GM13976 (cell line): ENCODE measurements around the gene CD37.
A peak's percentile ranks its signal among the peaks of the same experiment; 100 is the strongest.

Source experiments
- DNase-seq: peaks from one replicate; pipeline ENCODE4 v3.0.0; 2012; ENCODE audit warnings: low spot score
- CTCF ChIP-seq: IDR thresholded peaks from 2 replicates; pipeline ENCODE4 v1.5.1; 2012; ENCODE audit warnings: borderline replicate concordance, mild to moderate bottlenecking; ENCODE audit not compliant: insufficient read depth; ENCODE audit errors: extremely low read depth, missing control alignments, control extremely low read depth
- in situ Hi-C: fragments of 300-500 bp; cut with MboI; formaldehyde crosslinking; loops from one replicate; pipeline ENCODE4 v1.12.0; 2022; ENCODE audit warnings: low sequenced_read_pairs, mixed read lengths, inconsistent platforms; ENCODE audit not compliant: unreplicated experiment

Gene CD37

GRCh38 chr19:49362048-49362928, 27.1 kb downstream of the CD37 start, which contains the start of gene TEAD2:
TEAD2 (minus strand) TSS chr19:49362416; CDS start chr19:49360075, 2,341 bp downstream.
- in situ Hi-C loops, result no loop called here
- DNase-seq, result no peak
- TF ChIP-seq CTCF, result no peak

DNA sequence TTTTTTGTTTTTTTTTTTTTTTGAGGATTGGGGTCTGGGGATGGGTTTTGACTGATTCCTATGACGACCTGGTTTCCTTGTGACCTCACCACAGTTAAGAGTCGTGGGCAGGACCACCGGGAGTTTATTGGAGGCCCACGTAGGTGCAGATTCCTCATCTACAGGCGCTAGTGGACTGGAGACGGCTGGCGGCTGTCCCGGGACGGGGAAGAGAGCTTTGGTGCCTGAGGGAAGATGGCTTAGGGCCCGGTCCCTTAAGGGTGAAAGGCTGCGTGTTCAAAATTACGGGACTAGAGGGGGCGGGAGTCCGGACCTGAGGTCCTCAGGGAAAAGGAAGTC, 27.7 kb downstream of the CD37 start:
- TF ChIP-seq CTCF, result no peak
- in situ Hi-C loops, result no loop called here
- no peak for DNase-seq

- no peak for TF ChIP-seq CTCF
- in situ Hi-C loops, result no loop called here
- DNase-seq, result peak; percentile 97
Observed at GRCh38 chr19:49363268-49364082, 28.3 kb downstream of the CD37 start, which contains the start of gene DKKL1. DKKL1 (plus strand) TSS chr19:49363877; CDS start chr19:49363999, 122 bp downstream.

DNA sequence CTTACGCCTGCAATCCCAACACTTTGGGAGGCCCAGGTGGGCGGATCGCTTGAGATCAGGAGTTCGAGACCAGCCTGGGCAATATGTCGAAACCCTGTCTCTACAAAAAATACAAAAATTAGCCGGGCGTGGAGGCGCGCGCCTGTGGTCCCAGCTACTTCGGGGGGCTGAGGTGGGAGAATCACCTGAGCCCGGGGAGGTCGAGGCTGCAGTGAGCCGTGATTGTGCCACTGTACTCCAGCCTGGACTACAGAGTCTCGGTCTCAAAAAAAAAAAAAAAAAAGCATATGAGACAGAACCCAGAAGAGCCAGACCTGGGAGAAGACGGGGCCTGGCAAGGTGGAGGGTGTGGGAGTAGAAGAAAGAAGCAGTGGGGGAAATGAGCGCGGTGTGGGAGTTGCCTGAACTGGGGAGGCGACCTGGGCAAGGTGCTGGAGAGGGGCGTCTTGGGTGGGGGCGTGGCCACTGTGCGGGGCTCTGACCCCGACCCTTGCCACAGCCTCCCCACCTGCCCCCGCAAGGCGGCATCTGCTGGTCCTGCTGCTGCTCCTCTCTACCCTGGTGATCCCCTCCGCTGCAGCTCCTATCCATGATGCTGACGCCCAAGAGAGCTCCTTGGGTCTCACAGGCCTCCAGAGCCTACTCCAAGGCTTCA, 29.0 kb downstream of the CD37 start:
- in situ Hi-C loops, result no loop called here
- TF ChIP-seq CTCF, result no peak
- no peak for DNase-seq

GRCh38 chr19:49366110-49366509, 30.9 kb downstream of the CD37 start:
- no peak for TF ChIP-seq CTCF
- no peak for DNase-seq
- in situ Hi-C loops, result no loop called here

DNA sequence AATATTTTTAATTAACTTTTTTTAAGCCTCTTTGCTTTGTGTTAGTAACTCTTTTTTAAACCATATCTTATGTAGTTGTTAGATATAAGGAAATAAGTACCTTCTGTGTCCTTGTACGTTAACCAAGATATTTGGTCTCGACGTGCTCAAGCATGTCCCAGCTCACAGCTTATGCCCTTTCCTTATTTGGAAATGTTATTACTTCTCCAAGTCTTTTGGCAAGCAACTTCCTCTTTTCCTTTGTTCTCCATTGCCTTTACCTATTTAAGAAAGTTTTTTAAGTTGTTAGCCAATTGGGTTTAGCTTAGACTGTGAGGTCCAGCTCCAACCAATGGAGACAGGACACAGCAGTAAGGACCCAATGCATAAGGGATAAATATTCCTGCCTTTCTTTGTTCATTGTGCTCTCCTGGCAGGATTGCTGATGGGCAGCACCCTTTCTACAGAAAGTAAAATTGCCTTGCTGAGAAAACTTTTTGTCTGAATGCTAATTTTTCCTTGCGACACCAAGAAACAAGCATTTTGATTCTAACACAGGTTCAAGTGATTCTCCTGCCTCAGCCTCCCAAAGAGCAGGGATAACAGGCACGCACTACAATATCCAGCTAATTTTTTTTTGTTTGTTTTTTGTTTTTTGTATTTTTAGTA, 33.6 kb downstream of the CD37 start:
- in situ Hi-C loops, result no loop called here
- no peak for DNase-seq
- TF ChIP-seq CTCF, result no peak
